Colonic mucosa (tissue), 4 donors: ENCODE measurements around the gene MTAP. TPM values are rescaled to one million over a fixed set of nuclear protein-coding genes. Genes with fewer than 3 reads are reported as not detected.

Experiments
- DNase-seq: peaks from one replicate; pipeline ENCODE4 v3.0.0-alpha.2; 2020
- H3K27ac ChIP-seq: fragments of 200-600 bp; one replicate; pipeline ENCODE4 v1.8.0; 2021
- H3K27me3 ChIP-seq: fragments of 200-600 bp; one replicate; pipeline ENCODE4 v1.8.0; 2021
- H3K36me3 ChIP-seq: fragments of 200-600 bp; one replicate; pipeline ENCODE4 v1.8.0; 2021
- H3K4me1 ChIP-seq: fragments of 200-600 bp; one replicate; pipeline ENCODE4 v1.8.0; 2021; ENCODE audit warnings: mild to moderate bottlenecking
- H3K4me3 ChIP-seq: fragments of 200-600 bp; one replicate; pipeline ENCODE4 v1.8.0; 2021
- H3K9ac ChIP-seq, 2 donors: one replicate each; pipeline ENCODE4 v1.7.0; 2013; ENCODE audit warnings: control low read depth in 2 of 2, low read depth in 2 of 2, low read length in 2 of 2
- H3K9me3 ChIP-seq: fragments of 200-600 bp; one replicate; pipeline ENCODE4 v1.8.0; 2021
- intact Hi-C: fragments of 100-400 bp; cut with DNase I; formaldehyde crosslinking; loops from one replicate; pipeline ENCODE4 v1.14.1; 2022
- total RNA-seq, 2 donors: library from RNA; stranded (reverse); fragmentation: NEBNext Ultra II Directional in 1 of 2; extraction: Animal tissue kit (Norgen Biotek cat#: 25700) in 1 of 2; gene quantifications; one replicate each; pipeline ENCODE4 v1.2.1, GENCODE V29; 2021
- TF ChIP-seq, protein P1 (sequence below): fragments of 200-600 bp; IDR thresholded peaks from one replicate; pipeline ENCODE4 v1.8.0; 2022; ENCODE audit warnings: antibody characterized with exemption, mild to moderate bottlenecking
- donor health status: healthy.
- donor health status: DM: no; HTN: no; CAD: no.
- donor health status: DM: no; HTN: no; CAD: no.

Gene MTAP
- total RNA-seq, 2 donors from 2014 or later: 22.0 to 24.4 TPM

DNA sequence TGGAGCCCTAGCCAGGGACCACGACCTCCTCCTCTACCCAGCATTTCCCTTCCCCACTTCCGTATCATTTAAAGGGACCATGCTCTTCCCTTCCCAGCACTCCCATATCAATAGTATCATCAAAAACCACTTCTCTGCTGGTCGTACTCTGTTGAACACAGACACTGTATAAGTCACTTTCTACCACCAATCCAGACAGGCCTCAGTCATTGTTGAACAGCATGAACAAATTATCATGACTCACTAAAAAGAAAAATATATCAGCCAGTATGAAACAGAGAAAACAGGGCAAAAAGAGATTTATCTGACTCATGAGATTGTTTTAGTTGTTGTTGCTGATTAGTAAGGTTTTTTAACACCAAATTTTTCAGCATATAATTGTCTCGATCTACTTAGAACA lies 101.9 kb downstream of the MTAP start:
- TF ChIP-seq, protein P1, sequence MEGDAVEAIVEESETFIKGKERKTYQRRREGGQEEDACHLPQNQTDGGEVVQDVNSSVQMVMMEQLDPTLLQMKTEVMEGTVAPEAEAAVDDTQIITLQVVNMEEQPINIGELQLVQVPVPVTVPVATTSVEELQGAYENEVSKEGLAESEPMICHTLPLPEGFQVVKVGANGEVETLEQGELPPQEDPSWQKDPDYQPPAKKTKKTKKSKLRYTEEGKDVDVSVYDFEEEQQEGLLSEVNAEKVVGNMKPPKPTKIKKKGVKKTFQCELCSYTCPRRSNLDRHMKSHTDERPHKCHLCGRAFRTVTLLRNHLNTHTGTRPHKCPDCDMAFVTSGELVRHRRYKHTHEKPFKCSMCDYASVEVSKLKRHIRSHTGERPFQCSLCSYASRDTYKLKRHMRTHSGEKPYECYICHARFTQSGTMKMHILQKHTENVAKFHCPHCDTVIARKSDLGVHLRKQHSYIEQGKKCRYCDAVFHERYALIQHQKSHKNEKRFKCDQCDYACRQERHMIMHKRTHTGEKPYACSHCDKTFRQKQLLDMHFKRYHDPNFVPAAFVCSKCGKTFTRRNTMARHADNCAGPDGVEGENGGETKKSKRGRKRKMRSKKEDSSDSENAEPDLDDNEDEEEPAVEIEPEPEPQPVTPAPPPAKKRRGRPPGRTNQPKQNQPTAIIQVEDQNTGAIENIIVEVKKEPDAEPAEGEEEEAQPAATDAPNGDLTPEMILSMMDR: no peak
- Histone ChIP-seq H3K4me3 (no peak overlapping the region), H3K4me1 (no peaks in the 10 kb centered on the region), H3K27ac (no peak overlapping the region), H3K9ac (no peak overlapping the region), H3K9me3 (no peaks in the 10 kb centered on the region), H3K36me3 (no peaks in the 10 kb centered on the region), H3K27me3 (no peaks in the 10 kb centered on the region)
- DNase-seq: no peak
- intact Hi-C loops: no loop called here

DNA sequence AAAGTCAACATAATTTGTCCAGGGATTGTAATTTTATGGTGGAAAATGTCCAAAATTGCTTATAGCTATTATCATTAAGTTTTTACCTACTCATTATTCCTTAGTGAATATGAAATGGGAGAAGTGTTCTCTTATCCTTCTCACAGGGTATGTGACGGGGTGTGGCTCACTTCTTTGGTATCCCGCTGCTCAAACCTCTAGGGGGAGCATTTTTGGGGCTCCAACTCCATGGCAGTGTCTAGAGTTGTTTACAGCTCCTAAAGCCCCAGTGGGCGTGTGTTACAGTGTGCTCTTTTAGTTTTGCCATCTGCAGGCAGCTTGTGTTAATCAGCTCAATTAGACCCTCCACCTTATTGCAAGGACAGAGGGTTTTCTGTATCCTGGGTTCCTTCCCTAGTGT lies 102.3 kb downstream of the MTAP start:
- H3K36me3 ChIP-seq: no peaks in the 10 kb centered on the region
- no peaks in the 10 kb centered on the region for H3K9me3 ChIP-seq

DNA sequence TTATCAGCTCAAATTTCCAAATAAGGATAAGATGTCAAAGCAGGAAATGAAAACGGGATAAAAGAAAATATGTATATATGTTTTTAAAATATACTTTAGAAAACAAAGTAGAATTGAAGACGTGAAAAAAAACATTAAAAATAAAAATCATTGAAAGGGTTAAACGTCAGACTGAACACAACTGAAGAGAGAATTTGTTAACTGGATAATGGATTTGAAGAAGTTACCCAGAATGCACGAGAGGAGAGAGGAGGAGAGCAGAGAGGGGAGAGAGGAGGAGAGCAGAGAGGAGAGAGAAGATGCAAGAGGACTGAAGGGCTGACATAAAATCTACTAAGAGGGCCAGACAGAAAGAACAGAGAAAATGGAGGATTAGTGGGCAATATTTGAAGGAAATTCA lies 103.8 kb downstream of the MTAP start:
- Histone ChIP-seq H3K36me3 (no peaks in the 10 kb centered on the region), H3K27me3 (no peaks in the 10 kb centered on the region), H3K4me1 (no peaks in the 10 kb centered on the region), H3K27ac (no peak overlapping the region), H3K9ac (no peak overlapping the region), H3K4me3 (no peak overlapping the region), H3K9me3 (no peaks in the 10 kb centered on the region)
- DNase-seq: no peak
- TF ChIP-seq, protein P1: no peak
- intact Hi-C loops: no loop called here

More for the DNA sequence above, 102.3 kb downstream of the MTAP start:
- intact Hi-C loops: no loop called here
- no peak overlapping the region for H3K9ac ChIP-seq
- no peak overlapping the region for H3K4me3 ChIP-seq
- TF ChIP-seq, protein P1: no peak
- no peak for DNase-seq
- no peak overlapping the region for H3K27ac ChIP-seq
- H3K4me1 ChIP-seq: no peaks in the 10 kb centered on the region
- H3K27me3 ChIP-seq: no peaks in the 10 kb centered on the region

DNA sequence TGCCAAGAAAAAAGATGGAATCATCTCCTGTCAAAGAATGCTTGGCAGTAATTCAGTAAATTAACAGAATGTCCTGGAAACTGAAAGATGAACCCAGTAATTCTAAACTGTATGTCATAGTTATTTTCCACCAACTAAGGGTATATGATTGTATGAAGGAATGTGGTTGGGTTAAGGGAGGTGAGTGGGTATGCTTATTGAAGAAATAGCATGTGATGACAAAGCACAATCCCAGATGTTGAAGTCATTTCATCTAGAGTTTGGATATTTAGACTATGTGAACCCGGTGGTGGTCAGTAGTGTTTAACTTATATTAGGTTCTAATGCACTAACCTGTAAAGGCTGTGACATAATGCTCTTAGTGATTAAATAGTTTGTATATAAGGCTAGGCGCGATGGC lies 104.4 kb downstream of the MTAP start:
- Histone ChIP-seq H3K9ac (no peak overlapping the region), H3K4me1 (no peaks in the 10 kb centered on the region), H3K4me3 (no peak overlapping the region), H3K27ac (no peak overlapping the region), H3K9me3 (no peaks in the 10 kb centered on the region), H3K36me3 (no peaks in the 10 kb centered on the region), H3K27me3 (no peaks in the 10 kb centered on the region)
- intact Hi-C loops: no loop called here
- no peak for DNase-seq
- TF ChIP-seq, protein P1: no peak

DNA sequence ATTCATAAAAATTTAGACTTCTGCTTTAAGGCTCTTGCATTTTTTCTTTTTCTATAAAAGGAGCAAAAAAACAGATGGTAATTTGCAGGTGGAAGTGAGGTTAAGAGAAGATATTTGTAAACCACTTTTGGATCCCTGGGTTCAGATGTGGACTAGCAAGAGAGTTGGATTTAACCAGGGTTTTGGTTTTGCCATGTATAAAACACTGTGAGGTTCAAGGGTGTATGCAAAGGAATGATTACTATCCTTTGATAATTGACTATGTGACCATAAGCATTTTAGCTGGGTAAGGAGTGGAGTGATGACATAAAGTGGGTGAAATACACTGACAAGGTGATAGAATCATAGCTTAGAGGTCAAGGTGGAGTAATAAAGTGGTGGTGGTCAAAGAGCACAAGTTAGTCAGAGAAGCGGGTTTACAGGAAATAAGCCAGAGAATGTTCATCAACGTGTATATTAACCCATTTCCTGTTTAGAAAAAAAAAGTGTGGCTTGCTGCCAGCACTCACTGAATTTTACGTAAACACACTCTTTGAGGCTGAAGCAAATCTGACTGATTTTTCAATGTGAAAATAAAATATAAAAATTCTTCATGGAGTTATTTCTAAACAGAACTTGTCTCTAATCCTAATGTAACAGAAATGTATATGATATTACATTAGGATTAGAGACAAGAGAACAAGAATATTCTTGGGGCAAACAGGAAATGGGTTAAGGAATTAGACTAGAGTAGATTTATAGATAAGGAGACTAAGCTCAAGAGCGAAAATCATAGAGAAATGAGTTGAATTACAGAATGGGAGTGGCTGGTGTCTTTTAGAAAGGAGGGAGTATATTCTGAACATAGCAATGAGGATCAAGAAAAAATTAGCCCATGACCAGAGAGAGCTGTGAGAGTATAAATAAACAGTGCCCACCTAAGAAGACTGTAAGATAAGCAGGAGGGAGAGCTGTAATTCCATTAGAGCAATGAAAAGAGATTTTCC lies 117.2 kb downstream of the MTAP start:
- no peaks in the 10 kb centered on the region for H3K9me3 ChIP-seq
- H3K36me3 ChIP-seq: no peaks in the 10 kb centered on the region
- H3K4me3 ChIP-seq: no peak overlapping the region
- no peak overlapping the region for H3K9ac ChIP-seq
- intact Hi-C loops: no loop called here
- DNase-seq: peak; percentile 31
- no peaks in the 10 kb centered on the region for H3K27me3 ChIP-seq
- H3K27ac ChIP-seq: no peak overlapping the region
- H3K4me1 ChIP-seq: no peaks in the 10 kb centered on the region
- TF ChIP-seq, protein P1: no peak
